Kidney epithelial cell (primary cell): ENCODE measurements around the gene JCAD. TPM values are rescaled to one million over a fixed set of nuclear protein-coding genes. Genes with fewer than 3 reads are reported as not detected.

ENCODE experiments used
- DNase-seq: peaks from one replicate; pipeline ENCODE4 v3.0.0-alpha.2; 2010; ENCODE audit warnings: low read depth
- H3K27me3 ChIP-seq: 2 replicates; pipeline ENCODE4 v1.6.0; 2011; ENCODE audit warnings: low read length; ENCODE audit not compliant: control insufficient read depth, insufficient read depth
- H3K36me3 ChIP-seq: 2 replicates; pipeline ENCODE4 v1.5.1; 2011; ENCODE audit warnings: low read length; ENCODE audit not compliant: control insufficient read depth, insufficient read depth
- H3K4me3 ChIP-seq: 2 replicates; pipeline ENCODE4 v1.5.1; 2011; ENCODE audit warnings: low read depth, mild to moderate bottlenecking, control low read depth, low read length
- CTCF ChIP-seq: IDR thresholded peaks from 2 replicates; pipeline ENCODE4 v1.5.1; 2011; ENCODE audit warnings: mild to moderate bottlenecking, moderate library complexity, low read length, control low read depth, inconsistent platforms; ENCODE audit not compliant: insufficient read depth, poor library complexity, severe bottlenecking
- total RNA-seq: library from RNA; depleted of rRNA; stranded (reverse); fragments of >200 nt; gene quantifications from 2 replicates; pipeline ENCODE4 v1.2.3, GENCODE V29; 2015

Gene JCAD
- total RNA-seq, 1 donor from 2014 or later, result 1.7 TPM

- Histone ChIP-seq H3K4me3 (peak overlapping the region; percentile 78), H3K36me3 (no peaks in the 10 kb centered on the region), H3K27me3 (no peaks in the 10 kb centered on the region)
- no peak for DNase-seq
- no peak for TF ChIP-seq CTCF
Observed at GRCh38 chr10:30058570-30059132, 735 bp downstream of the JCAD start.

- peak overlapping the region; percentile 78 for H3K4me3 ChIP-seq
- H3K27me3 ChIP-seq, result no peaks in the 10 kb centered on the region
- DNase-seq, result no peak
- no peaks in the 10 kb centered on the region for H3K36me3 ChIP-seq
- no peak for TF ChIP-seq CTCF
Observed at GRCh38 chr10:30057894-30058556, 1.4 kb downstream of the JCAD start.

GRCh38 chr10:30057421-30057841, 2.0 kb downstream of the JCAD start:
- H3K36me3 ChIP-seq, result no peaks in the 10 kb centered on the region
- H3K4me3 ChIP-seq, result no peak overlapping the region
- H3K27me3 ChIP-seq, result no peaks in the 10 kb centered on the region
- no peak for TF ChIP-seq CTCF
- DNase-seq, result no peak

- H3K36me3 ChIP-seq, result no peaks in the 10 kb centered on the region
- H3K4me3 ChIP-seq, result no peak overlapping the region
- H3K27me3 ChIP-seq, result no peaks in the 10 kb centered on the region
- TF ChIP-seq CTCF, result no peak
- DNase-seq, result no peak
Observed at GRCh38 chr10:30056767-30057355, 2.5 kb downstream of the JCAD start.

GRCh38 chr10:30056281-30056680, 3.1 kb downstream of the JCAD start:
- no peak for TF ChIP-seq CTCF
- no peak overlapping the region for H3K4me3 ChIP-seq
- no peaks in the 10 kb centered on the region for H3K36me3 ChIP-seq
- DNase-seq, result no peak
- H3K27me3 ChIP-seq, result no peaks in the 10 kb centered on the region
